Gastrocnemius medialis (tissue), 4 donors: ENCODE data around the gene UNC45A.

ENCODE experiments used
- CTCF ChIP-seq, 5 experiments: fragments of 450-650 bp in 3 of 5; fragments of 200-600 bp in 2 of 5; sonication (generic) in 2 of 5; IDR thresholded peaks in 4 of 5; conservative IDR thresholded peaks in 1 of 5; 1 replicate in 4 of 5; 2 replicates in 1 of 5; pipeline ENCODE4 v1.5.1; 2016 to 2019; ENCODE audit warnings: antibody characterized with exemption in 5 of 5, mild to moderate bottlenecking in 3 of 5, moderate library complexity in 3 of 5
- POLR2A ChIP-seq, 2 donors: fragments of 450-650 bp; IDR thresholded peaks; one replicate each; pipeline ENCODE4 v1.6.1; 2017; ENCODE audit warnings: antibody characterized with exemption in 2 of 2, mild to moderate bottlenecking in 2 of 2, moderate library complexity in 2 of 2

GRCh38 chr15:90918835-90919234, 16.2 kb upstream of the UNC45A start:
- TF ChIP-seq CTCF (IDR thresholded peaks at IDR 0.05 in 4 of 5, conservative IDR thresholded peaks at IDR 0.05 in 1 of 5) (no peak), POLR2A (IDR thresholded peaks at IDR 0.05) (no peak)
